WTC11 (cell line): ENCODE results near the gene ENG. TPM values are rescaled to one million over a fixed set of nuclear protein-coding genes. Genes with fewer than 3 reads are reported as not detected.
A peak's percentile ranks its signal among the peaks of the same experiment; 100 is the strongest.

Experiments
- ATAC-seq: fragments of 200-7000 bp; cut with Tn5 transposase; 2 replicates; pipeline ENCODE4 v1.10.0; 2021; ENCODE audit warnings: mild to moderate bottlenecking, moderate library complexity
- CTCF ChIA-PET: fragments of 300-600 bp; sonication (Branson Sonifier 250); formaldehyde crosslinking; loops from one replicate; lab custom pipeline; 2021; ENCODE audit warnings: antibody characterized with exemption; lab: Charles Lee
- POLR2A ChIA-PET: fragments of 350-600 bp; sonication (Branson Sonifier 250); formaldehyde crosslinking; loops from one replicate; lab custom pipeline; 2021; ENCODE audit warnings: antibody characterized with exemption; lab: Charles Lee
- DNase-seq: peaks from one replicate; pipeline ENCODE4 v3.0.0; 2021; ENCODE audit warnings: low spot score
- H3K27ac Mint-ChIP-seq: 2 replicates; pipeline ENCODE4 v1.8.0; 2021; ENCODE audit warnings: mixed read lengths
- H3K27me3 Mint-ChIP-seq: 2 replicates; pipeline ENCODE4 v1.8.0; 2021; ENCODE audit warnings: low read depth, mild to moderate bottlenecking, moderate library complexity, mixed read lengths
- H3K36me3 Mint-ChIP-seq: 2 replicates; pipeline ENCODE4 v1.8.0; 2021; ENCODE audit warnings: mixed read lengths
- H3K4me1 Mint-ChIP-seq: 2 replicates; pipeline ENCODE4 v1.8.0; 2022; ENCODE audit warnings: mixed read lengths
- H3K4me3 Mint-ChIP-seq: 2 replicates; pipeline ENCODE4 v1.8.0; 2021; ENCODE audit warnings: mild to moderate bottlenecking, moderate library complexity, mixed read lengths
- H3K9me3 Mint-ChIP-seq: 2 replicates; pipeline ENCODE4 v1.8.0; 2021; ENCODE audit warnings: mixed read lengths
- ATF6 ChIP-seq: sonication (generic); formaldehyde crosslinking; IDR thresholded peaks from 2 replicates; pipeline ENCODE4 v1.8.1; 2023; ENCODE audit warnings: mild to moderate bottlenecking, missing genetic modification reagents
- E2F4 ChIP-seq: sonication (generic); formaldehyde crosslinking; IDR thresholded peaks from 2 replicates; pipeline ENCODE4 v1.8.1; 2022; ENCODE audit warnings: low read depth, mild to moderate bottlenecking, moderate library complexity, missing genetic modification reagents, borderline replicate concordance
- ELF4 ChIP-seq: sonication (generic); formaldehyde crosslinking; IDR thresholded peaks from 2 replicates; pipeline ENCODE4 v1.8.1; 2022; ENCODE audit warnings: low read depth, mild to moderate bottlenecking, moderate library complexity, missing genetic modification reagents
- ERG ChIP-seq: fragments of 250-450 bp; sonication (Bioruptor Pico); IDR thresholded peaks from 2 replicates; pipeline ENCODE4 v1.8.0; 2021; ENCODE audit warnings: mild to moderate bottlenecking
- ESRRA ChIP-seq: sonication (generic); formaldehyde crosslinking; IDR thresholded peaks from 2 replicates; pipeline ENCODE4 v1.8.1; 2022; ENCODE audit warnings: mild to moderate bottlenecking, missing genetic modification reagents, borderline replicate concordance
- ZNF138 ChIP-seq: sonication (generic); formaldehyde crosslinking; conservative IDR thresholded peaks from 2 replicates; pipeline ENCODE4 v1.8.1; 2022; ENCODE audit warnings: mild to moderate bottlenecking, moderate library complexity, missing genetic modification reagents
- ZNF425 ChIP-seq: fragments of 250-450 bp; sonication (Bioruptor Pico); conservative IDR thresholded peaks from 2 replicates; pipeline ENCODE4 v1.9.0; 2021; ENCODE audit warnings: mild to moderate bottlenecking
- ZNF671 ChIP-seq: fragments of 250-450 bp; sonication (Bioruptor Pico); IDR thresholded peaks from 2 replicates; pipeline ENCODE4 v1.8.0; 2021; ENCODE audit warnings: mild to moderate bottlenecking
- microRNA-seq: library from miRNA; unstranded; fragments of <30 nt; microRNA quantifications from one replicate; pipeline ENCODE4 v1.2.0, GENCODE V29; 2022; ENCODE audit warnings: borderline number of aligned reads
- total RNA-seq: library from RNA; stranded (reverse); gene quantifications from 3 replicates; pipeline ENCODE4 v1.2.3, GENCODE V29; 2021

ENG gene
- total RNA-seq, 1 experiment from 2014 or later: 4.4 TPM

- DNase-seq: no peak
- ATAC-seq: no peak
- peaks cover 11% of the 10 kb centered on the region for H3K27me3 Mint-ChIP-seq
- peaks cover 49% of the 10 kb centered on the region for H3K4me1 Mint-ChIP-seq
- TF ChIP-seq ZNF425 (no peak), ATF6 (CRISPR knock-in tag) (no peak), ERG (CRISPR knock-in tag) (no peak)
- ChIA-PET POLR2A (interaction anchor here (0.6 kb wide), 1 partner anchor 147 kb away, joined by 5 read pairs; no protein-coding TSS in a partner anchor), CTCF (interaction anchor here (0.7 to 1.8 kb wide), 5 partner anchors 13 to 102 kb away, joined by 3 to 7 read pairs (median 3); partner anchors contain the start of gene TOR2A)
- H3K36me3 Mint-ChIP-seq: no peaks in the 10 kb centered on the region
- no peak overlapping the region for H3K4me3 Mint-ChIP-seq
- peak overlapping the region; percentile 10; the same call in 1 of the 2 replicates for H3K27ac Mint-ChIP-seq
- no peaks in the 10 kb centered on the region for H3K9me3 Mint-ChIP-seq
Measured at GRCh38 chr9:127767410-127767809, 87.0 kb downstream of the ENG start.

GRCh38 chr9:127765418-127765817 lies 89.0 kb downstream of the ENG start:
- CTCF ChIA-PET: interaction anchor here (0.8 to 2.6 kb wide), 5 partner anchors 11 to 104 kb away, joined by 3 to 19 read pairs (median 5); partner anchors contain the start of genes CDK9 and TOR2A
- POLR2A ChIA-PET: no interaction called here
- H3K27ac Mint-ChIP-seq: no peak overlapping the region

More at GRCh38 chr9:127765418-127765817, 89.0 kb downstream of the ENG start:
- no peaks in the 10 kb centered on the region for H3K36me3 Mint-ChIP-seq
- DNase-seq: no peak
- no peak overlapping the region for H3K4me3 Mint-ChIP-seq
- TF ChIP-seq ESRRA (CRISPR knock-in tag) (no peak), ELF4 (no peak), ZNF138 (CRISPR knock-in tag) (no peak), ZNF671 (CRISPR knock-in tag) (no peak), E2F4 (no peak)
- H3K4me1 Mint-ChIP-seq: peaks cover 52% of the 10 kb centered on the region
- H3K9me3 Mint-ChIP-seq: no peaks in the 10 kb centered on the region
- peaks cover 8% of the 10 kb centered on the region for H3K27me3 Mint-ChIP-seq
- no peak for ATAC-seq

Small RNAs within 50 kb of the gene (microRNA-seq; reads per million reads assigned to microRNA genes)
- gene MIR2861 (not detected), gene MIR3960 (not detected), gene MIR4672 (not detected)

Other genes with a start within 250 kb of the ENG start
- 37.1 to 45.6 TPM (median 40.3 TPM) in 3 replicates for gene STXBP1, start 242.4 kb downstream of the ENG start, total RNA-seq
- 0.07 to 0.22 TPM in 2 of 3 replicates, not detected in the other for gene CFAP157, start 147.7 kb downstream of the ENG start, total RNA-seq
- 13.1 to 16.9 TPM (median 13.9 TPM) in 3 replicates for gene PTRH1, start 139.0 kb downstream of the ENG start, total RNA-seq
- not detected in 3 replicates for gene TTC16, start 138.6 kb downstream of the ENG start, total RNA-seq
- 14.4 to 19.4 TPM (median 16.6 TPM) in 3 replicates for gene TOR2A, start 119.4 kb downstream of the ENG start, total RNA-seq
- 3.3 to 5.4 TPM (median 3.4 TPM) in 3 replicates for gene SH2D3C, start 76.0 kb downstream of the ENG start, total RNA-seq
- 106 to 111 TPM (median 107 TPM) in 3 replicates for gene CDK9, start 68.6 kb downstream of the ENG start, total RNA-seq
- 67.7 to 81.7 TPM (median 69.3 TPM) in 3 replicates for gene FPGS, start 51.8 kb downstream of the ENG start, total RNA-seq
- gene AK1, start 23.0 kb upstream of the ENG start, total RNA-seq: 27.5 to 34.9 TPM (median 34.4 TPM) in 3 replicates
- 45.1 to 47.5 TPM (median 45.3 TPM) in 3 replicates for gene ST6GALNAC6, start 44.9 kb upstream of the ENG start, total RNA-seq
- gene ST6GALNAC4, start 62.4 kb upstream of the ENG start, total RNA-seq: 25.1 to 25.7 TPM (median 25.4 TPM) in 3 replicates
- 15.8 to 20.2 TPM (median 16.8 TPM) in 3 replicates for gene PIP5KL1, start 76.1 kb upstream of the ENG start, total RNA-seq
- 53.3 to 58.2 TPM (median 56.1 TPM) in 3 replicates for gene DPM2, start 83.2 kb upstream of the ENG start, total RNA-seq
- gene EEIG1, start 126.3 kb upstream of the ENG start, total RNA-seq: 42.2 to 66.4 TPM (median 51.3 TPM) in 3 replicates
- gene NAIF1, start 212.7 kb upstream of the ENG start, total RNA-seq: 11.9 to 13.4 TPM (median 12.4 TPM) in 3 replicates
- gene SLC25A25, start 213.6 kb upstream of the ENG start, total RNA-seq: 15.2 to 17.4 TPM (median 15.2 TPM) in 3 replicates